Neural cell (in vitro differentiated cells): ENCODE data around the gene OTOP3.

Source experiments
- EP300 ChIP-seq: fragments of 450-650 bp; conservative IDR thresholded peaks from 2 replicates; pipeline ENCODE4 v1.6.1; 2014; ENCODE audit warnings: antibody characterized with exemption, mild to moderate bottlenecking, moderate library complexity; ENCODE audit not compliant: poor library complexity, severe bottlenecking
- EZH2 ChIP-seq: fragments of 200-600, 300-800 bp; shearing (Covaris generic), sonication (generic); IDR thresholded peaks from 2 replicates; pipeline ENCODE4 v1.6.1; 2014; ENCODE audit warnings: antibody characterized with exemption, low read length, borderline replicate concordance, mild to moderate bottlenecking; ENCODE audit not compliant: insufficient read depth, poor library complexity, severe bottlenecking
- POLR2AphosphoS5 ChIP-seq: IDR thresholded peaks from 2 replicates; pipeline ENCODE4 v1.6.1; 2012
- SMC3 ChIP-seq: fragments of 450-650 bp; conservative IDR thresholded peaks from 2 replicates; pipeline ENCODE4 v1.6.1; 2014; ENCODE audit warnings: antibody characterized with exemption, mild to moderate bottlenecking, moderate library complexity; ENCODE audit not compliant: poor library complexity
- TF ChIP-seq, protein P1 (sequence below): fragments of 450-650 bp; IDR thresholded peaks from 2 replicates; pipeline ENCODE4 v1.5.1; 2014; ENCODE audit warnings: antibody characterized with exemption, mild to moderate bottlenecking, moderate library complexity; ENCODE audit not compliant: poor library complexity, severe bottlenecking
- TF ChIP-seq, protein P2 (sequence below): IDR thresholded peaks from 2 replicates; pipeline ENCODE4 v1.6.1; 2012; ENCODE audit warnings: borderline replicate concordance

DNA sequence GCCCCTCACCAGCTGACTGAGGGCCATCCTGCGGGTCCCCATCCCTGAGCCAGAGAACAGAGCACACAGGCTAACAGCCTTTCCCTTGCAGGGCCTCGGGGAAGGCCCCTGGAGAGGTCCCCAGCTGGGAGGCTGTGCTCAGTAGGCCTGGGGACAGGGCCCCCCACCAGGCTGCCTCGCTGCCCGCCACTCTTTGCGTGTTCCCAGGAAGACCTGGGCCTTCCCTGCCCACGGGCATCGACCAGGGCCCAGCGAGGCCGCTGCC is 36.1 kb downstream of the OTOP3 start:
- TF ChIP-seq EZH2 (no peak), POLR2AphosphoS5 (no peak), EP300 (no peak), SMC3 (no peak)
- TF ChIP-seq, protein P1, sequence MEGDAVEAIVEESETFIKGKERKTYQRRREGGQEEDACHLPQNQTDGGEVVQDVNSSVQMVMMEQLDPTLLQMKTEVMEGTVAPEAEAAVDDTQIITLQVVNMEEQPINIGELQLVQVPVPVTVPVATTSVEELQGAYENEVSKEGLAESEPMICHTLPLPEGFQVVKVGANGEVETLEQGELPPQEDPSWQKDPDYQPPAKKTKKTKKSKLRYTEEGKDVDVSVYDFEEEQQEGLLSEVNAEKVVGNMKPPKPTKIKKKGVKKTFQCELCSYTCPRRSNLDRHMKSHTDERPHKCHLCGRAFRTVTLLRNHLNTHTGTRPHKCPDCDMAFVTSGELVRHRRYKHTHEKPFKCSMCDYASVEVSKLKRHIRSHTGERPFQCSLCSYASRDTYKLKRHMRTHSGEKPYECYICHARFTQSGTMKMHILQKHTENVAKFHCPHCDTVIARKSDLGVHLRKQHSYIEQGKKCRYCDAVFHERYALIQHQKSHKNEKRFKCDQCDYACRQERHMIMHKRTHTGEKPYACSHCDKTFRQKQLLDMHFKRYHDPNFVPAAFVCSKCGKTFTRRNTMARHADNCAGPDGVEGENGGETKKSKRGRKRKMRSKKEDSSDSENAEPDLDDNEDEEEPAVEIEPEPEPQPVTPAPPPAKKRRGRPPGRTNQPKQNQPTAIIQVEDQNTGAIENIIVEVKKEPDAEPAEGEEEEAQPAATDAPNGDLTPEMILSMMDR, result no peak
- TF ChIP-seq, protein P2, sequence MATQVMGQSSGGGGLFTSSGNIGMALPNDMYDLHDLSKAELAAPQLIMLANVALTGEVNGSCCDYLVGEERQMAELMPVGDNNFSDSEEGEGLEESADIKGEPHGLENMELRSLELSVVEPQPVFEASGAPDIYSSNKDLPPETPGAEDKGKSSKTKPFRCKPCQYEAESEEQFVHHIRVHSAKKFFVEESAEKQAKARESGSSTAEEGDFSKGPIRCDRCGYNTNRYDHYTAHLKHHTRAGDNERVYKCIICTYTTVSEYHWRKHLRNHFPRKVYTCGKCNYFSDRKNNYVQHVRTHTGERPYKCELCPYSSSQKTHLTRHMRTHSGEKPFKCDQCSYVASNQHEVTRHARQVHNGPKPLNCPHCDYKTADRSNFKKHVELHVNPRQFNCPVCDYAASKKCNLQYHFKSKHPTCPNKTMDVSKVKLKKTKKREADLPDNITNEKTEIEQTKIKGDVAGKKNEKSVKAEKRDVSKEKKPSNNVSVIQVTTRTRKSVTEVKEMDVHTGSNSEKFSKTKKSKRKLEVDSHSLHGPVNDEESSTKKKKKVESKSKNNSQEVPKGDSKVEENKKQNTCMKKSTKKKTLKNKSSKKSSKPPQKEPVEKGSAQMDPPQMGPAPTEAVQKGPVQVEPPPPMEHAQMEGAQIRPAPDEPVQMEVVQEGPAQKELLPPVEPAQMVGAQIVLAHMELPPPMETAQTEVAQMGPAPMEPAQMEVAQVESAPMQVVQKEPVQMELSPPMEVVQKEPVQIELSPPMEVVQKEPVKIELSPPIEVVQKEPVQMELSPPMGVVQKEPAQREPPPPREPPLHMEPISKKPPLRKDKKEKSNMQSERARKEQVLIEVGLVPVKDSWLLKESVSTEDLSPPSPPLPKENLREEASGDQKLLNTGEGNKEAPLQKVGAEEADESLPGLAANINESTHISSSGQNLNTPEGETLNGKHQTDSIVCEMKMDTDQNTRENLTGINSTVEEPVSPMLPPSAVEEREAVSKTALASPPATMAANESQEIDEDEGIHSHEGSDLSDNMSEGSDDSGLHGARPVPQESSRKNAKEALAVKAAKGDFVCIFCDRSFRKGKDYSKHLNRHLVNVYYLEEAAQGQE, result no peak
